ENCODE measurements around the gene BNIP5. TPM values are rescaled to one million over a fixed set of nuclear protein-coding genes. Genes with fewer than 3 reads are reported as not detected.

Gene BNIP5
- polyA plus RNA-seq, 3 donors = not detected

GRCh38 chr6:36355819-36356218 lies 19.1 kb upstream of the BNIP5 start:
- Histone ChIP-seq H3K36me3 (replicated peaks in 1 of 2; ENCODE audit: control insufficient read depth in 1 of 2, insufficient read depth in 2 of 2, low read length in 2 of 2) (no peaks in the 10 kb centered on the region), H3K79me2 (ENCODE audit: insufficient read depth, low read length) (no peaks in the 10 kb centered on the region), H3K9me3 (replicated peaks in 1 of 2; ENCODE audit: control insufficient read depth in 1 of 2, insufficient read depth in 1 of 2, low read length in 2 of 2) (no peaks in the 10 kb centered on the region), H4K20me1 (ENCODE audit: insufficient read depth, low read length) (no peaks in the 10 kb centered on the region), H3K4me3 (replicated peaks in 1 of 3; ENCODE audit: low read depth in 2 of 3, low read length in 3 of 3) (no peak overlapping the region), H2AFZ (ENCODE audit: insufficient read depth, low read depth, low read length, poor library complexity, severe bottlenecking) (no peak overlapping the region), H3K27me3 (ENCODE audit: control insufficient read depth in 2 of 2, insufficient read depth in 2 of 2, low read length in 2 of 2) (no peaks in the 10 kb centered on the region), H3K4me1 (ENCODE audit: control insufficient read depth in 1 of 2, insufficient read depth in 2 of 2, low read length in 2 of 2) (peaks cover 22% of the 10 kb centered on the region in 2 donors), H3K27ac (ENCODE audit: low read depth in 1 of 2, low read length in 2 of 2) (no peak overlapping the region), H3K9ac (ENCODE audit: insufficient read depth, low read length, poor library complexity, severe bottlenecking) (no peak overlapping the region), H3K4me2 (replicated peaks; ENCODE audit: extremely low read depth, low read length, poor library complexity, severe bottlenecking) (no peak overlapping the region)
- Mint-ChIP-seq H3K27ac (no peak overlapping the region), H3K9me3 (peaks cover 0 to 7% (median 0%) of the 10 kb centered on the region in 7 donors), H3K36me3 (peaks cover 0 to 1% of the 10 kb centered on the region in 2 donors), H3K27me3 (ENCODE audit: low read depth in 3 of 3) (peaks cover 0 to 2% (median 2%) of the 10 kb centered on the region in 3 donors), H3K4me3 (no peak overlapping the region), H3K4me1 (peaks cover 22% of the 10 kb centered on the region)
- intact Hi-C loops (cut with micrococcal nuclease) = no loop called here
- TF ChIP-seq CTCF (IDR thresholded peaks at IDR 0.05) = no peak
- DNase-seq = peak in 1 of 3 donors; percentile 16
- 0% methylated on average over 1 of the region's 4 CpGs for WGBS (ENCODE audit: insufficient coverage)

GRCh38 chr6:36353411-36353915 lies 16.8 kb upstream of the BNIP5 start:
- Mint-ChIP-seq H3K9me3 (peaks cover 0 to 7% (median 0%) of the 10 kb centered on the region in 7 donors), H3K4me3 (no peak overlapping the region), H3K36me3 (peaks cover 0 to 1% of the 10 kb centered on the region in 2 donors), H3K27ac (no peak overlapping the region), H3K27me3 (ENCODE audit: low read depth in 3 of 3) (peaks cover 2 to 5% (median 2%) of the 10 kb centered on the region in 3 donors), H3K4me1 (peaks cover 24% of the 10 kb centered on the region)
- no peaks in the 10 kb centered on the region for H3K9me3 ChIP-seq (replicated peaks in 1 of 2; ENCODE audit: control insufficient read depth in 1 of 2, insufficient read depth in 1 of 2, low read length in 2 of 2)
- H2AFZ ChIP-seq (ENCODE audit: insufficient read depth, low read depth, low read length, poor library complexity, severe bottlenecking) = no peak overlapping the region
- no peak overlapping the region for H3K4me3 ChIP-seq (replicated peaks in 1 of 3; ENCODE audit: low read depth in 2 of 3, low read length in 3 of 3)
- H3K4me2 ChIP-seq (replicated peaks; ENCODE audit: extremely low read depth, low read length, poor library complexity, severe bottlenecking) = no peak overlapping the region
- no peak overlapping the region for H3K9ac ChIP-seq (ENCODE audit: insufficient read depth, low read length, poor library complexity, severe bottlenecking)
- no peaks in the 10 kb centered on the region for H3K36me3 ChIP-seq (replicated peaks in 1 of 2; ENCODE audit: control insufficient read depth in 1 of 2, insufficient read depth in 2 of 2, low read length in 2 of 2)
- peaks cover 15% of the 10 kb centered on the region in 2 donors for H3K4me1 ChIP-seq (ENCODE audit: control insufficient read depth in 1 of 2, insufficient read depth in 2 of 2, low read length in 2 of 2)
- TF ChIP-seq CTCF (IDR thresholded peaks at IDR 0.05) = no peak
- H3K27ac ChIP-seq (ENCODE audit: low read depth in 1 of 2, low read length in 2 of 2) = no peak overlapping the region
- WGBS (ENCODE audit: insufficient coverage) = no CpG with 5 or more reads among the region's 4 CpGs
- no peaks in the 10 kb centered on the region for H4K20me1 ChIP-seq (ENCODE audit: insufficient read depth, low read length)
- no peak for DNase-seq
- intact Hi-C loops (cut with micrococcal nuclease) = no loop called here
- no peaks in the 10 kb centered on the region for H3K27me3 ChIP-seq (ENCODE audit: control insufficient read depth in 2 of 2, insufficient read depth in 2 of 2, low read length in 2 of 2)
- no peaks in the 10 kb centered on the region for H3K79me2 ChIP-seq (ENCODE audit: insufficient read depth, low read length)

Measured in CD14-positive monocyte (primary cell).